ENCODE data around the gene MS4A8. TPM values are rescaled to one million over a fixed set of nuclear protein-coding genes. Genes with fewer than 3 reads are reported as not detected.

Gene MS4A8
- total RNA-seq, 1 donor from 2014 or later, result not detected

DNA sequence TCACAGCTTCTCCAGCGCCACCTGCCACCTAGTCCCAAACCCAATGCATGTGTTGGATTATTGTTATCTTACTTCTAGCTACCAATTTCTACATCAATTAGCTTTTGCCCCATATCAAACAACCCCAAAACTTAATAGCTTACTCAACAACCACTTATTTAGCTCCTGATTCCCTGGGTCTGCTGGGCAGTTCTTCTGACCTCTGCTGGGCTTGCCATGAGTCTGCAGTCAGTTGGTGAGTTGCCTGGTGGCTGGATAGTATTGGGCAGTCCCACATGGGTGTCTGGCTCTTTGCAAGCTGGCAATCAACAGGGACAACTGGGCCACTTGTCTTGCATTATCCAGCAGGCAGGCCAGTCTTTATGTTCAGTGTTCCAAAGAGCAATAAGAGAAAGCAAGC lies 43.6 kb downstream of the MS4A8 start:
- ATAC-seq (no peak), DNase-seq (no peak)
- intact Hi-C loops (cut with DNase I), result no loop called here
- H3K4me1 ChIP-seq, result no peaks in the 10 kb centered on the region
- H3K27me3 ChIP-seq, result no peaks in the 10 kb centered on the region
- no peaks in the 10 kb centered on the region for H3K36me3 ChIP-seq
- H3K27ac ChIP-seq, result no peak overlapping the region
- H3K4me3 ChIP-seq, result no peak overlapping the region
- H3K9me3 ChIP-seq, result no peaks in the 10 kb centered on the region
- TF ChIP-seq, protein P1, sequence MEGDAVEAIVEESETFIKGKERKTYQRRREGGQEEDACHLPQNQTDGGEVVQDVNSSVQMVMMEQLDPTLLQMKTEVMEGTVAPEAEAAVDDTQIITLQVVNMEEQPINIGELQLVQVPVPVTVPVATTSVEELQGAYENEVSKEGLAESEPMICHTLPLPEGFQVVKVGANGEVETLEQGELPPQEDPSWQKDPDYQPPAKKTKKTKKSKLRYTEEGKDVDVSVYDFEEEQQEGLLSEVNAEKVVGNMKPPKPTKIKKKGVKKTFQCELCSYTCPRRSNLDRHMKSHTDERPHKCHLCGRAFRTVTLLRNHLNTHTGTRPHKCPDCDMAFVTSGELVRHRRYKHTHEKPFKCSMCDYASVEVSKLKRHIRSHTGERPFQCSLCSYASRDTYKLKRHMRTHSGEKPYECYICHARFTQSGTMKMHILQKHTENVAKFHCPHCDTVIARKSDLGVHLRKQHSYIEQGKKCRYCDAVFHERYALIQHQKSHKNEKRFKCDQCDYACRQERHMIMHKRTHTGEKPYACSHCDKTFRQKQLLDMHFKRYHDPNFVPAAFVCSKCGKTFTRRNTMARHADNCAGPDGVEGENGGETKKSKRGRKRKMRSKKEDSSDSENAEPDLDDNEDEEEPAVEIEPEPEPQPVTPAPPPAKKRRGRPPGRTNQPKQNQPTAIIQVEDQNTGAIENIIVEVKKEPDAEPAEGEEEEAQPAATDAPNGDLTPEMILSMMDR (IDR thresholded peaks at IDR 0.05), result no peak

DNA sequence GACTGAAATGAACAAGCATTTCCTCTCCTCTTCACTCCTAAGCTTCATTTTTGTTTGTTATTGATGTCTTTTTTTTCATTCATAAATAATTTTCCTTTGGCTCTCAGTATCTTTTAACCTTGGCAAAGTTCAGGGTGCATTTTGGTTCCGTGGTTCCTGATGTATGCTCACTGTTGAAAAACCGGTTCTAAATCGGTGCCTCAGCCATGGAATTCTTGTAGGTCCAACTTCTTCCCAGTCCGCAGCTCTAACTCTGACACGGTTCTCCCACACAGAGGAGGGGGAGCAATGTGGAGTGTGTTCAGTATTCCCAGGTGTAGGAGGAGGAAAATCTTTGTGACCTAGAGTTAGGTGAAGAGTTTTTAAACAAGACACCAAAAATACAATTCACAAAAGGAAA lies 44.7 kb downstream of the MS4A8 start:
- intact Hi-C loops (cut with DNase I), result no loop called here
- Histone ChIP-seq H3K9me3 (no peaks in the 10 kb centered on the region), H3K27ac (no peak overlapping the region), H3K36me3 (no peaks in the 10 kb centered on the region), H3K4me3 (no peak overlapping the region), H3K27me3 (no peaks in the 10 kb centered on the region), H3K4me1 (no peaks in the 10 kb centered on the region)
- ATAC-seq, result no peak
- no peak for DNase-seq
- TF ChIP-seq, protein P1 (IDR thresholded peaks at IDR 0.05), result no peak

DNA sequence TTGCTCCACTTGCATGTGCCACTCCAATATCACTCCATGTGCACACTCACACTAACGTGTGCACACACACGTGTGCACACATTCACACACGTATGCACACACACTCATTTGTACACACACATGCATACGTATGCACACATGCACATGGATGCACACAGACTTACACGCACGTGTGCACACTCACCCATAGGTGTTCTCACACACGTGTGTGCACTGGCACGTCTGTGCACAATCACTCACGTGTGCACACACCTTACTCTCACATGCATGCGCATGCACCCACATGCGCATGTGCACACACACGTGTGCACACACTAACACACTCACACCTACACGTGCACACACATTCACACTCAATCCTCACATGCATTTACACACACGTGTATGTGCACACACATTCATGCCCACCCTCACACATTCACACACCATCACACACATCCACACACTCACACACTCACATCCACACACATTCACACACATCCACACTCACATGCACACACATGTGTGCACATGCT lies 48.0 kb downstream of the MS4A8 start:
- no peak overlapping the region for H3K27ac ChIP-seq
- DNase-seq, result no peak
- H3K27me3 ChIP-seq, result no peaks in the 10 kb centered on the region
- no peak overlapping the region for H3K4me3 ChIP-seq
- no peaks in the 10 kb centered on the region for H3K9me3 ChIP-seq
- TF ChIP-seq, protein P1 (IDR thresholded peaks at IDR 0.05), result no peak
- no peaks in the 10 kb centered on the region for H3K4me1 ChIP-seq
- ATAC-seq, result no peak
- intact Hi-C loops (cut with DNase I), result no loop called here
- H3K36me3 ChIP-seq, result no peaks in the 10 kb centered on the region

DNA sequence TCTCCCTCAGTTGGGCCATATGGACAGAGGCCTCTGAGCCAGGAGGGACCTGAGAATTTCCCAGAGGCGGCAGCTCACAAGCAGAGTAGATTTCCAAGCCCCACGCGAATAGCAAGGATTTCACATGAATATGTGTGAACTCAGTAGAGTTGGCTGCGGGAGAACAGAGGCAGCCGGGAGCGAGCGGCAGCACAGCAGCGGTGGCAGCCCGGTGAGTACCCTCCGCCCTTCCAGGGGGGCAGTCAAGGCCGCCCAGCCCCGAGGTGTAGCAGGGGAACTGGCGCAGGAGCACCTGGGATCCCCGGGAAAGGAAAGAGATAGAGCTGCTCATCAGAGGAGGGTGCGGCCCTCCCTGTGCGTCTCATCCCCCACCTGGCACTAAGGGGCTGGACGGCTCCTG lies 48.8 kb downstream of the MS4A8 start:
- Histone ChIP-seq H3K4me3 (no peak overlapping the region), H3K36me3 (no peaks in the 10 kb centered on the region), H3K9me3 (no peaks in the 10 kb centered on the region), H3K4me1 (no peaks in the 10 kb centered on the region), H3K27ac (no peak overlapping the region), H3K27me3 (no peaks in the 10 kb centered on the region)
- intact Hi-C loops (cut with DNase I), result no loop called here
- ATAC-seq, result no peak
- TF ChIP-seq, protein P1 (IDR thresholded peaks at IDR 0.05), result no peak
- DNase-seq, result no peak

DNA sequence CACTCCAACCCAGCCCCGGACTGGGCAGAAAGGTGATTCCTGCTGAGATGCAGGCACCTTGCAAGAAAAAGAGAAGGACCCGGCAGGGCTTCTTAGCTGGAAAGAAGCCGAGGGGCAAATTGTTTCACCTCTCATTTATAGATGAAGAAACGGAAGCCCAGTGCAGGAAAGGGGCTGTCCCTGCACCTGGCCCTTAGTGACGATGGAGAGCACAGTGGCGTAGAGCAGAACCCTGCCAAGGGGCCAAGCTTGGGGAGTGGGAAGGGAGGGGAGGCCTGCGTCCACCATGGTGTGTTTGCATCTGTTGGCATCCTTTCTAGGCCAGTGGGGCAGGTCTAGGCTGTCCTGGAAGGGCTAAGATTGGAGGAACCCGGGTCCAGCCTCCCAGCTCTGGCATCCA lies 49.4 kb downstream of the MS4A8 start:
- H3K9me3 ChIP-seq, result no peaks in the 10 kb centered on the region
- no peaks in the 10 kb centered on the region for H3K27me3 ChIP-seq
- H3K27ac ChIP-seq, result no peak overlapping the region
- H3K4me3 ChIP-seq, result no peak overlapping the region
- DNase-seq, result no peak
- TF ChIP-seq, protein P1 (IDR thresholded peaks at IDR 0.05), result no peak
- intact Hi-C loops (cut with DNase I), result no loop called here
- H3K4me1 ChIP-seq, result no peaks in the 10 kb centered on the region
- ATAC-seq, result no peak
- H3K36me3 ChIP-seq, result no peaks in the 10 kb centered on the region

DNA sequence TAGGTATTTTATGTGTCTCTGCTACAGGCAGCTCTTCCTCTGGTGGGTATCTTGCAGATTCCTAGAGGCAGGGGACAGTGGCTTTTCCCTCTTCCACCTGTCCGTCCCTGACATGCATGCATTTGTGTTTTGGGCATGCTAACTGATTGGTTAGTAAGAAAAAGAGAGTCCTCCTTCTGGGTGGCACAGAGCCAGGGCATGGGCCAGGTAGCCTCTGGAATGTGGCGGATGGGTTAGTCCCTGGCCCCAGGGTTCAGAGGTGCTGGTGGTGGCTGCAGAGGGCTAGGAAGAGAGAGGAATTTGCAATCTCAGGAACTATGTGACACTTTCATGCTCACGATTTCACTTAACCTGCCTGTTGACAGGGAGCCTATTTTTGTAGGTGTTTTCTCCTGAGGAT lies 51.5 kb downstream of the MS4A8 start:
- intact Hi-C loops (cut with DNase I), result no loop called here
- H3K27ac ChIP-seq, result no peak overlapping the region
- no peak overlapping the region for H3K4me3 ChIP-seq
- H3K4me1 ChIP-seq, result no peaks in the 10 kb centered on the region
- ATAC-seq, result no peak
- no peaks in the 10 kb centered on the region for H3K9me3 ChIP-seq
- H3K36me3 ChIP-seq, result no peaks in the 10 kb centered on the region
- no peaks in the 10 kb centered on the region for H3K27me3 ChIP-seq
- TF ChIP-seq, protein P1 (IDR thresholded peaks at IDR 0.05), result no peak
- no peak for DNase-seq

Data from upper lobe of right lung (tissue), 1 donor.